ENCODE data around the gene CAPN13. TPM values are rescaled to one million over a fixed set of nuclear protein-coding genes. Genes with fewer than 3 reads are reported as not detected.

The CAPN13 gene
- total and polyA plus RNA-seq, 7 experiments from 2014 or later: not detected

DNA sequence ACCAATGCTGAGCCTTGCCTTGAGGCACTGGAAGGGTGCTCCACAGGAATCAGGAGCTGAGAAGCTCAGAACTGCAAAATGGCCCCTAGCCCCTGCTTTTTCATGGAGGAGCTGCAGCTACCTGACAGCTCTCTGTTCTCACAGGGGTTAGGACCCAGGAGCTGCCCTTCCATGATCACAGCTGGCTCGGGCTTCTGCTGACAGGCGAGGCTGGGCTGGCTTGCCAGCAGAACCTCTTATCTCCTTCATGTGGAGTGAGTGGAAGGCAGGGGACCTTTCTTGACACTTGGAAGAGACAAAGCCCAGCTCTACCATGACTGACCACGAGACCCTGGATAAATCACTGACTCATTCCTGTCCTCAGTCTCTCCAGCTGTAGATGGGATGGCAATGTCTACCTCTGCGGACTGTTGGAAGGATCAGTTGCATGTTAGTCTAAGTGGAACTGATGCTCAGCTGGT, 113.4 kb downstream of the CAPN13 start:
- POLR2A ChIA-PET: interaction anchor here (1.4 kb wide), 1 partner anchor 547 kb away, joined by 4 read pairs; the partner anchor contains the start of gene YPEL5
- Mint-ChIP-seq H3K4me3 (no peak overlapping the region), H3K36me3 (no peaks in the 10 kb centered on the region), H3K27ac (no peak overlapping the region), H3K9me3 (peaks cover 0 to 5% (median 0%) of the 10 kb centered on the region in 11 donors), H3K4me1 (peaks cover 0 to 2% (median 0%) of the 10 kb centered on the region in 7 donors), H3K27me3 (peaks cover 0 to 11% (median 9%) of the 10 kb centered on the region in 5 donors)
- ATAC-seq (no peak), DNase-seq (peak in 1 of 9 donors; percentile 8)
- Histone ChIP-seq H3K9me3 (ENCODE audit: control insufficient read depth in 2 of 3, low read length in 3 of 3) (no peaks in the 10 kb centered on the region), H3K36me3 (ENCODE audit: control insufficient read depth in 2 of 3, insufficient read depth in 3 of 3, low read length in 3 of 3) (no peaks in the 10 kb centered on the region), H3K4me3 (ENCODE audit: low read length) (no peak overlapping the region), H3K4me1 (ENCODE audit: control insufficient read depth in 2 of 2, insufficient read depth in 2 of 2, low read length in 2 of 2) (no peaks in the 10 kb centered on the region), H3K27ac (ENCODE audit: low read depth, low read length) (no peak overlapping the region), H3K27me3 (ENCODE audit: control insufficient read depth in 2 of 2, insufficient read depth in 2 of 2, low read length in 2 of 2) (no peaks in the 10 kb centered on the region)
- CTCF ChIA-PET: interaction anchor here (1.3 to 3.5 kb wide), 2 partner anchors 14 to 17 kb away, joined by 5 to 19 read pairs; no protein-coding TSS in a partner anchor
- intact Hi-C loops (cut with micrococcal nuclease): no loop called here

DNA sequence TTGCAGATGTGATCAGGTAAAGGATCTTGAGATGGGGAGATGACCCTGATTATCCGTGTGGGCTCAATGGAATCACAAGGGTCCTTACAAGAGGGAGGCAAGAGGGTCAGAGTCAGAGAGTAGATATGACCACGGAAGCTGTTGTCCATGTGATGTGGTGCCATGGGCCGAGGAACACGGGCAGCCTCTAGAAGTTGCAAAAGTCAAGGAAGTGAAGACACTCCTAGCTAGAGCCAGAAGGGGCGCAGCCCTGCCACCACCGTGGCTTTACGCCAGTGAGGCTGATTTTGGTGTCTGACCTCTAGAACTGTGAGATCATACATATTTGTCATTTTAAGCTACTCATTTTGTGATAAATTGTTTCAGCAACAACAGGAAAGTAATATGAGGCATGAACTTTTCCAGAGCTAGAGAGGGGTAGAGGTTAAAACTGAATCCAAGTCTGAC, 114.4 kb downstream of the CAPN13 start:
- Histone ChIP-seq H3K27ac (ENCODE audit: low read depth, low read length) (no peak overlapping the region), H3K36me3 (ENCODE audit: control insufficient read depth in 2 of 3, insufficient read depth in 3 of 3, low read length in 3 of 3) (no peaks in the 10 kb centered on the region), H3K9me3 (ENCODE audit: control insufficient read depth in 2 of 3, low read length in 3 of 3) (no peaks in the 10 kb centered on the region), H3K4me3 (ENCODE audit: low read length) (no peak overlapping the region), H3K27me3 (ENCODE audit: control insufficient read depth in 2 of 2, insufficient read depth in 2 of 2, low read length in 2 of 2) (no peaks in the 10 kb centered on the region), H3K4me1 (ENCODE audit: control insufficient read depth in 2 of 2, insufficient read depth in 2 of 2, low read length in 2 of 2) (no peaks in the 10 kb centered on the region)
- H3K9me3 Mint-ChIP-seq: peaks cover 0 to 4% (median 0%) of the 10 kb centered on the region in 11 donors
- H3K27ac Mint-ChIP-seq: peak overlapping the region in 1 of 9 donors; percentile 16
- intact Hi-C loops (cut with micrococcal nuclease): no loop called here
- H3K36me3 Mint-ChIP-seq: no peaks in the 10 kb centered on the region
- CTCF ChIA-PET: interaction anchor here (1.4 kb wide), 1 partner anchor 602 kb away, joined by 3 read pairs; no protein-coding TSS in a partner anchor
- DNase-seq (peak in 1 of 9 donors; percentile 3), ATAC-seq (peak; percentile 52)
- peaks cover 0 to 2% (median 0%) of the 10 kb centered on the region in 7 donors for H3K4me1 Mint-ChIP-seq
- POLR2A ChIA-PET: no interaction called here
- peaks cover 0 to 11% (median 9%) of the 10 kb centered on the region in 5 donors for H3K27me3 Mint-ChIP-seq
- no peak overlapping the region for H3K4me3 Mint-ChIP-seq

DNA sequence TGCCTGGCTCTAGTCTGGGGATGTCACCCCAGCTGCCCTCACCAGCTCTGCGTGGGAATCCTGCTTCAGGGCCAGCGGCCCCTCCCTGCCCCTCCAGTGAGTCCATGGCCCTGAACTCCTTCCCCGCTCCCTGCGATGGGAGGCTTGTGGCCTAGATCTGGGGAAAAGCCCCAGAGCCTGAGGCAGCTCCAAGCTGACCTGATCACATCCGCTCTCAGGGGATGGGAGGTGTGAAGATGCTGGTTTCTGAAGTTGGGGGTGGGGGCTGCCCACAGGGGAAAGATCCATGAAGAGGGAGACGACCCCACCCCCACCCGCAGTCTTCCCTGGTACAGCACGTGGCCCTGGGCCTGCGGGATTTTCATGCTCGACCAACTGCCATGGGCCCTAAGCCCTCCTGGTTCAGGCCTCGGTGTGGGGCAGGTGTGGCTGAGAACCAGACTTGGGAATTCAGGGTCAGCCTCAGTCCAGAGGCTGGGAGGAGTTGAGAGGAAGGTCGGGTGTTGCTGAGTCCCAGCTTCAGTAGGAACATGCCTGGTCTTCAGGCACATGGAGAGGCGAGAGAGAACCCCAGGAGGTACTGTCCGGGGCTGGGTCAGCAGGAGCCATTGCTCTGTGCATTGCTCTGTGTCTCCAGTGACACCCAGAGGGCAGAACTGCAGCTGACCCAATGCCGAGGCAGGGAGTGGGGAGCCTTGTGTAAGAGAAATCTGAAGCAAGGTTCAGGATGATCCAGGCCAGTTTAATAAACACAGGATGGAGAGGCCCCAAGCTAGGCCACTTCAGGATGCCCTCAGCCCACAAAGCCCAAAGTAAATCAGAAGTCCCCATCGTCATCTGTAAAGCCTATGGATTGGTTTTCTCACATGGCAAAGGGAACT, 115.1 kb downstream of the CAPN13 start:
- Histone ChIP-seq H3K36me3 (ENCODE audit: control insufficient read depth in 2 of 3, insufficient read depth in 3 of 3, low read length in 3 of 3) (no peaks in the 10 kb centered on the region), H3K4me1 (ENCODE audit: control insufficient read depth in 2 of 2, insufficient read depth in 2 of 2, low read length in 2 of 2) (no peaks in the 10 kb centered on the region), H3K4me3 (ENCODE audit: low read length) (no peak overlapping the region), H3K9me3 (ENCODE audit: control insufficient read depth in 2 of 3, low read length in 3 of 3) (no peaks in the 10 kb centered on the region), H3K27ac (ENCODE audit: low read depth, low read length) (no peak overlapping the region), H3K27me3 (ENCODE audit: control insufficient read depth in 2 of 2, insufficient read depth in 2 of 2, low read length in 2 of 2) (no peaks in the 10 kb centered on the region)
- CTCF ChIA-PET: interaction anchor here (0.6 to 1.6 kb wide), 4 partner anchors 15 to 602 kb away, joined by 3 to 5 read pairs (median 4); no protein-coding TSS in a partner anchor
- POLR2A ChIA-PET: interaction anchor here (0.7 kb wide), 1 partner anchor 527 kb away, joined by 3 read pairs; no protein-coding TSS in a partner anchor
- Mint-ChIP-seq H3K4me3 (no peak overlapping the region), H3K9me3 (peaks cover 0 to 2% (median 0%) of the 10 kb centered on the region in 11 donors), H3K4me1 (peaks cover 0 to 2% (median 0%) of the 10 kb centered on the region in 7 donors), H3K27ac (no peak overlapping the region), H3K27me3 (peaks cover 0 to 9% (median 8%) of the 10 kb centered on the region in 5 donors), H3K36me3 (no peaks in the 10 kb centered on the region)
- DNase-seq: peak in 1 of 9 donors; percentile 16
- intact Hi-C loops (cut with micrococcal nuclease): no loop called here
- ATAC-seq: no peak

DNA sequence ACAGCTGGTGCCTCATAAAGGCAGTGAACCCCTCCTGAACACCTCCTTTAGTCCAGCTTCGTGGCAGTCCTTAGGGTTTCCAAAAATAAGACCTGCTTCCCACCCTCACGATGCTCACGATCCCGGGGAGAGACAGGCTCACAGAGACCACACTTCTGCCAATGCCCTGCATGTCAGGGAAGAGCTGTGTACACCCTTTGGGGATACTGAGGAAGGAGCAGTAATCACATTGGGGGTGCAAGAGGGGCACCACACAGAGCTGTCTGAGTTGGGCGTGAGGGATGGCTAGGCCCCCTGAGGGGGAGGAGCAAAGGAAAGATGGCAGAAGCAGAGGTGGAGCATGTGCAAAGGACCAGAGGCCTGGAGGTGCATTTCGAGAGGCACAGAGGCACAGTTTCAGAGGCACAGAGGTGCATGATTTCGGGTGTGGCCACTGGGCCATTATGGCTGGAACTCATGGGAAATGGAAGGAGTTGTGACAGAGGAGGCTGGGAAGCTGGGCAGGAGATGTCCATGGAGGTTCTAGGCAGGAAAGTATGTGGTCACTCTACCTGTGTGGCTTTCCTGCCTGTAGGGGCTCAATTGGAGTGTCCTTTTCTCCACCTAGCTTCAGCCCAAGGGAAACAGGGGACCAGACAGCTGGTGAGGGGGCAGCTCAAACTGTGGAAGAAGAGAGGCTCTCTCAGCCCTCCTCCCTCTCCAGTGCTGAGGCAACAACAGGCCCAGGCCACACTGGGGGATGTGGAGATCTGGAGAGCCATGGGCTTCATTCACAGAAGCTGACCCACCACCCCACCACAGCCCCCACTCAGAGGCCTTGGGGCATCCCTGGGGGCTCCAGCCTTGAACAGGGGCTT, 115.9 kb downstream of the CAPN13 start:
- Mint-ChIP-seq H3K36me3 (no peaks in the 10 kb centered on the region), H3K27me3 (peaks cover 0 to 9% (median 8%) of the 10 kb centered on the region in 5 donors), H3K4me3 (no peak overlapping the region), H3K9me3 (peaks cover 0 to 2% (median 0%) of the 10 kb centered on the region in 11 donors), H3K4me1 (peaks cover 0 to 2% (median 0%) of the 10 kb centered on the region in 7 donors), H3K27ac (no peak overlapping the region)
- Histone ChIP-seq H3K4me1 (ENCODE audit: control insufficient read depth in 2 of 2, insufficient read depth in 2 of 2, low read length in 2 of 2) (no peaks in the 10 kb centered on the region), H3K27ac (ENCODE audit: low read depth, low read length) (no peak overlapping the region), H3K27me3 (ENCODE audit: control insufficient read depth in 2 of 2, insufficient read depth in 2 of 2, low read length in 2 of 2) (no peaks in the 10 kb centered on the region), H3K4me3 (ENCODE audit: low read length) (no peak overlapping the region), H3K9me3 (ENCODE audit: control insufficient read depth in 2 of 3, low read length in 3 of 3) (no peaks in the 10 kb centered on the region), H3K36me3 (ENCODE audit: control insufficient read depth in 2 of 3, insufficient read depth in 3 of 3, low read length in 3 of 3) (no peaks in the 10 kb centered on the region)
- no peak for ATAC-seq
- intact Hi-C loops (cut with micrococcal nuclease): no loop called here
- ChIA-PET POLR2A (interaction anchor here (0.7 kb wide), 1 partner anchor 526 kb away, joined by 3 read pairs; no protein-coding TSS in a partner anchor), CTCF (interaction anchor here (0.6 to 1.6 kb wide), 3 partner anchors 16 to 578 kb away, joined by 3 to 5 read pairs (median 4); no protein-coding TSS in a partner anchor)
- DNase-seq: peak in 1 of 9 donors; percentile 19

DNA sequence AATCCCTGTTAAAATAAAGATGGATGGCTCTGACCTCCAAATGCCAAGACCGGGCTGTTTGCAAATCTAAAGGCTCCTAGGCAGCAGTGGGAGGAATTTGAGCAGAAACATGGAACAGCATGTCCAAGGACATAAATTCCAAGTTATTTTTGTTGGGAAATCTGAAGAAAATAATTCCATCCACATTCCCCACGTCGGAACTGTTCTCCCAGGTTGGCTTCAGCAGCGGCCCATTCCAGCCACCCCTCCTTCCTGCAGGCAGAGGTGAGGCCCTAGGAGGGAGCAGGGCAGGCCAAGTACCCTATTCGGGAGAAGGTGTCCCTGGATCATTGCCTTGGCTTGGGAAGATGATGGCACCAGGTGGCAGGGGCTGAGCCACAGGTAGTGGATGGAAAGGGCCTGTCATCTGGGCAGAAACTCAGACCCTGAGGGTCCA, 117.1 kb downstream of the CAPN13 start:
- CTCF ChIA-PET: no interaction called here

More for the DNA sequence above, 117.1 kb downstream of the CAPN13 start:
- Histone ChIP-seq H3K4me1 (ENCODE audit: control insufficient read depth in 2 of 2, insufficient read depth in 2 of 2, low read length in 2 of 2) (no peaks in the 10 kb centered on the region), H3K9me3 (ENCODE audit: control insufficient read depth in 2 of 3, low read length in 3 of 3) (no peaks in the 10 kb centered on the region), H3K27me3 (ENCODE audit: control insufficient read depth in 2 of 2, insufficient read depth in 2 of 2, low read length in 2 of 2) (no peaks in the 10 kb centered on the region), H3K4me3 (ENCODE audit: low read length) (no peak overlapping the region), H3K36me3 (ENCODE audit: control insufficient read depth in 2 of 3, insufficient read depth in 3 of 3, low read length in 3 of 3) (no peaks in the 10 kb centered on the region), H3K27ac (ENCODE audit: low read depth, low read length) (no peak overlapping the region)
- Mint-ChIP-seq H3K27me3 (peaks cover 0 to 5% (median under 1%) of the 10 kb centered on the region in 5 donors), H3K4me1 (peaks cover 0 to 2% (median 0%) of the 10 kb centered on the region in 7 donors), H3K36me3 (no peaks in the 10 kb centered on the region), H3K4me3 (no peak overlapping the region), H3K9me3 (peaks cover 0 to 2% (median 0%) of the 10 kb centered on the region in 11 donors), H3K27ac (no peak overlapping the region)
- ATAC-seq (no peak), DNase-seq (peak in 1 of 9 donors; percentile 4)
- POLR2A ChIA-PET: no interaction called here
- intact Hi-C loops (cut with micrococcal nuclease): no loop called here

Measured in naive thymus-derived CD4-positive, alpha-beta T cell (primary cell).